HG03139 (cell line): ENCODE measurements around the gene KERA.
"Not testable (repeated sequence)": the region's sequence is repeated elsewhere in the genome, so short reads cannot be mapped to it uniquely, and the experiment has no call there.

ENCODE experiments used
- ATAC-seq: cut with Tn5 transposase; IDR thresholded peaks from one replicate; pipeline ENCODE4 v1.9.1; 2021; ENCODE audit not compliant: unreplicated experiment

KERA gene, protein sequence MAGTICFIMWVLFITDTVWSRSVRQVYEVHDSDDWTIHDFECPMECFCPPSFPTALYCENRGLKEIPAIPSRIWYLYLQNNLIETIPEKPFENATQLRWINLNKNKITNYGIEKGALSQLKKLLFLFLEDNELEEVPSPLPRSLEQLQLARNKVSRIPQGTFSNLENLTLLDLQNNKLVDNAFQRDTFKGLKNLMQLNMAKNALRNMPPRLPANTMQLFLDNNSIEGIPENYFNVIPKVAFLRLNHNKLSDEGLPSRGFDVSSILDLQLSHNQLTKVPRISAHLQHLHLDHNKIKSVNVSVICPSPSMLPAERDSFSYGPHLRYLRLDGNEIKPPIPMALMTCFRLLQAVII

DNA sequence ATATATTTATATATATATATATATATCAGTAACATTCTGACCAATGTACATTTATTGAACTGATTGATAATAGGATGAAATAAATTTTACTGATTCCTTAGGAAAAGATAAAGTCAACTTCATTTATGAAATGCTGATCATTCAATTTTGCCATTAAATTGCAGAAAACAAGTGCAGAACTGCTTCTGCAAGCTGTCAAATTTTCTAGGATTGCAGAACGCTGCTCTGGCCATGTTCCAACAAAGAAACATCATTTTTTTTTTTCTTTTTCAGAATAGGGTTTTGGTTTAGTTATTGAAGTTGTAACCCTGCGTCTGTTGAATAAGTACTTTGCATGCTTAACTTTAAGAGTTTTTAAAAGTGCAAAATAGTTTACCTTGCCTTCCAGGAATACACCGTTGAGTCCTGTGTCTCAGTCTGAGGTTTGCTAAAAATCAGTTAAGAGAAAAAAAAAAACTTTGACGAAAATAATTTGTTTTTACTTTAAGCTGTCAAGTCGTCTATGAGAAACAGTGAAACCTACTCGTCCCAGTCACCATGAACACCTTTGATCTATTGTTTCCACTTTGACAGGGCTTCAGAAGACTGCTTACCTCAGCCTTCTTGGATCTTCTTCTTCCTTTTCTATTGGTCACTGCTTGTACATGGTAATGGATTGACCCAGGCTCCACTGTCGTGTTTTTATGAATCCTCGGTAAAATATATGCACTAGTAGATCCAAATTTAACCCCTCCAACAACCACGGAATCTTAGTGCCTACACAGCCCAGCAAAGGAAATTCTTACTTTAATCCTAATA is at the start of gene KERA:
TSS of gene KERA (minus strand) at position 657 of the 798 bp plus-strand sequence. CDS start 1,743 bp downstream, outside the sequence.
- ATAC-seq, result no peak

DNA sequence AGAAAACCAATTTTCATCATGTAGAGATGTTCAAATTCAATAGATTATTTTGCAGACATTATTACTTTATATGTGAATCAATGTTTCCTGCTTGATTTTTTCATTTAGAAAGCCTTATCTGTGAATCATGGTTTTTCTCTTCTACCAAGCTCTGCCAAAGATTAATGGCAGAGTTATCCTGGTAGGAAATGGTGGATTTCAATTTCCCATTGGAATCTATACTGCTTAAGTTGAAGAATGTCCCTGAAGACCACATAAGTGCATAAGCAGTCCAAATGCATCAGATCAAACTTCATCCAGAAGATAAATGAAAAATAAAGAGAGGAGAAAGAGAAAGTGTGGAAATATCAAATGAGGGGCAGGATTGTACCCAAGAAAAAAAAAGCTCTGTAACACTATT is 48.5 kb upstream of the KERA start:
- ATAC-seq, result no peak

DNA sequence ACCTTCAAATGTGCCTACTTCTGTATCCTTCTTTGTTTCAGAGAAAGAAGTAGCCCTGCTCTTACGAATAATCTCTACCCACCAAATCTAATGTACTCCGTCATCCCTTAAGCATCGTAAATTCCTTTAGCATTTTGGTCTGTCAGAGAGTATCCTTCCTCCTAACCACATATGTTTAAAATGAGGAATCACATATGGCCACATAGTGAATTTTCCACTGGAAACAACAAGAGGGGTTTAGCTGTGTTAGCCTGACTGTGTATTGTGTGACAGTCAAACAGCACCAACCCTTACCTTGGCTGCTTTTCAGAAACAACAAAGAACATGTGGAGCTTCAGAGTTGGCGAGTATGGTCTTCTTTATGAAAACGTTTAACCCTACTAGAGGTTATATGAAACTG is 48.0 kb upstream of the KERA start:
- ATAC-seq, result no peak

DNA sequence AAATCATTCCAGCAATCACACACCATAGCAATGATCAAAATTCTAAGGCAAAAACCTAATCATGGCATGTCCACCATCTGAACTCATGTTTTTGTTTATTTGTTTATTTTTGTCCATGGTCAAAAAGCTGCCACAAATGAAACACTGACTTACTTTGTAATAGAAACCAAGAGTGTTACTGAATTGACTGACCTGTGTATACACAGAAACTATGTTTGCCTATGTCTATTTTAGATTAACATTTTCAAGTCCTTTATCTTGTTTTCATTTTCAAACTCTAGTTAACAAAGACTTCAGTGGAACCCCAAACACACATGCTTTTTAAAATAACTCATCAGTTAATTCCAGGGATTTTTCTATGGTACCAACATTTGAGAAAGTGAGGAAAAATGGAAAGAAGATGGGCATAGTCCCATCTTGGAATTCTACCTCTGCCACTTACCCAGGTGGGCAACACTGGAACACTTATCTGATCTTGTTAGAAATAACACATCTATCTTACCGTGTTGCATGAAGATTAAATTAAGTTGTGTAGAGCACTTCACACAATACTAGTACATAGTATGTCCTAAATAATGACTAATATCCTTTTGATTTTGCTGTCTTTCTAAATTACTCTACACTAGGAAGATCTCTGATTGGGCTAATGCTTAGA is 47.1 kb upstream of the KERA start:
- peak; percentile 39 for ATAC-seq

DNA sequence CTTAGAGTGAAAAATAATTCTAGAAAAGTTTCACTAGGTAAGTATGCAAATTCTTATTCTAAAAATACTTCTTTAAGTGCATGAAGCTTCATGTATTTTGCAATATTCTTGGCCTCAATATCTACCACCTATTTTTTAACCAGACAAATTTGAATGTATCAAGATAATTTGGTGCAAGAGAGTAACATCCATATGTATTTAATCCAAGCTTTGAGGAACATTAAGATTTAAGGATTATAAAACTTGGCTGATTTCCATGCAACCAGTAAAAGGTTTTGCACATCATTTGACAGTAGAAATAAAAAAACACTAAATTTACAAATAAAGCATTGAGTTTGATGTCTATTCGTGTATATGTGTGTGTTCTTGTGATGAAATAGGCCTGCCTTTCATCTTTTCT is 45.8 kb upstream of the KERA start:
- no peak for ATAC-seq

DNA sequence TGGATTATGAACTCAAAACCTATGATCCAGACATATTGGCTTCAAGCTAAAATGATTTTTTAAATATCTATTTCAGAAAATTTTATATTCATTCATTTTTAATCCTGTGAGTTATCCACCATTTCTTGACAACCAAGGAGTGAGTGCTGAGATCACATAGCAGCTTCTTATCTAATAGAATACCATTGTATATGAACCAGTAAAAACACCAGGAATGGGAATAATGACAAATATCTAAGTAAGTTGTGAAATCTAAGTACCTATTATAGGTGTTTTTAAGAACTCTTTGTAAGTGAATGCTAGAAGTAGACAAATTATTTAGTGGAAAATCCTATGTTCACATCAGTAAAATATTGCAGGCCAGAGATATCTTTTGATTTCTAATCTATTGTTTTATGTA is 45.3 kb upstream of the KERA start:
- ATAC-seq, result no peak

DNA sequence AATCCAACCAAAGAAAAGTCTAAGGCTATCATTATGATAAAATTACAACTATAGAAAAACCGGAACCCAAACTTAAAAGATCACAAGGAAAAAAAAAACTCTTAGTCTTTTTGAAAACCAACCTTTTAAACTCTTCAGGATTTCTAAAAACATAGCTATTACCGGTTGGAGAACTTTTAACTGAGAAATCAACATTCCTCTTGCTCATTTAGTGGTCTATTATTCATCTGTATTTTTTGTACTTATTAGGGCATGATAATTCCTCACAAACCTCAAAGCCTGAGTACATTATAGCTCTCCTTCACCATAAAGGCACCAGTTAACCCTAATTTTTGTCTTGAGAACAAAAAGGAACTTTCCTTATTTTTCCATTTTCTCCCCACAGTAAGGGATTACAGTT is 43.1 kb upstream of the KERA start:
- ATAC-seq, result no peak

DNA sequence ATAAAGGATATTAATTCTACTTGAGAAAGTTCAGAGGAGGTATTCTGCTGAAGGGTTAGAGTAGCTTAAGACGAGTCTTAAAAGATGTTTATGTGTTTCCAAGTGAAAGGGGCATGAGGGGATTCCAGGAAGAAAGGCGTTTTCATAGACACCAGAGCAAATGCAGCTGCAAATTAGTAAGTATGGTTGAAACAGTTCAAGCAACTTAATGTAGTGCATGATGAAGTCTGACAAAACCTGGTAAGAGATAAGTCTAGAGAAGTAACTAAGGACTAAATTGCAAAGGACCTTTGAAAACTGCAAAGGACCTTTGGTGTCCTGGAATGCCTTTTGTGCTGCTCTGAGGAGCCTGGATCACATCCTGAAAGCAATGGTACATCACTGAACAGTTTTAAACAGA is 42.0 kb upstream of the KERA start:
- no peak for ATAC-seq

DNA sequence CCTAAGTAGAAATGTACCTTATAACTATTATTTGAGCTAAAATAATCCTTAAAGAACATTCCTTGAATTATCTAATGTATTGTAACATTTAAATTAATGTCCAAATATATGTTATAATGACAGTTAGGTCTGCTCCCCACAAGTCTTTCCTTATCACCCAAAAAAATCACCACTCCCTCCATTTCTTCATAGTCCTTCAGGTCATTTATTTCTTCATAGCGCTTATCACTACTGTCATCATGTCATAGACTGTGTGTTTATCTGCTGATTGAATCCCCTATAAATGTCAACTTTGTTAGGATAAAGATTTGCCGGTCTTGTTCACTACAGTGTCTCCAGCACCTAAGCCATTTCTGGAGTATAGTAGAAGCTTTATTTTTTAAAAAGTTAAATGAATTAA is 41.5 kb upstream of the KERA start:
- no peak for ATAC-seq

DNA sequence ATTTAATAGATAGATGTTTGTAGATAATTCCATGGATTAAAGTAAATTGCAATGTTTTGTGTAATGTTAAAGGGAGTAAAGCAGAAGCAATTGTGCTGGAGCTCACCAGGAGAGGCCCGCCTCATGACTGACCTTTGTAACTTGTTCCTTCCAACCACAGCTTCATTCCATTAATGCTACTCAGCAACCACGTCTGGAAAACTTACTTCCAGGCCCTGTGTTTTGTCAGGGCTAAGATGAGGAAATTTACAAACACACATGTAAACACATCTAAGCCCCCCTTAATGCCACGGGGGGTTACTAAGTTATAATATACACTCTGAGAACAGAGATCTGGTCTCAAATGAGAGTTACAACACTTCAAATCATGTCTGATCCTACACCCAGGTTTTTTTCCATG is 41.1 kb upstream of the KERA start:
- no peak for ATAC-seq

DNA sequence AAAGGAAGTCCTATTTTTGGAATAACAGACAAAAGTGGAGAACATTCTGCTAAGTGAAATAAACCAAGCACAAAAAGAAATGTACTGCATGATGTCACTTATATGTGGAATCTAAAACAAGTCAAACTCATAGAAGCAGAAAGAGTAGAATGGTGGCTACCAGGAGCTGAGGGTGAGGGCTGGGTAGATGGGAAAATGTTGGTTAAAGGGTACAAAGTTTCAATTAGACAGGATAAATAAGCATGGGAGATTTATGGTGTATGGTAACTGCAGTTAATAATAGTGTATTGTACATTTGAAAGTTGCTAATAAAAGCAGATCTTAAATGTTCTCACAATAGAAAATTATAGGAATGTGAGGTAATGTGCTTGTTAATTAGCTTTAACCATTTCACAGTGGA is 40.6 kb upstream of the KERA start:
- no peak for ATAC-seq

DNA sequence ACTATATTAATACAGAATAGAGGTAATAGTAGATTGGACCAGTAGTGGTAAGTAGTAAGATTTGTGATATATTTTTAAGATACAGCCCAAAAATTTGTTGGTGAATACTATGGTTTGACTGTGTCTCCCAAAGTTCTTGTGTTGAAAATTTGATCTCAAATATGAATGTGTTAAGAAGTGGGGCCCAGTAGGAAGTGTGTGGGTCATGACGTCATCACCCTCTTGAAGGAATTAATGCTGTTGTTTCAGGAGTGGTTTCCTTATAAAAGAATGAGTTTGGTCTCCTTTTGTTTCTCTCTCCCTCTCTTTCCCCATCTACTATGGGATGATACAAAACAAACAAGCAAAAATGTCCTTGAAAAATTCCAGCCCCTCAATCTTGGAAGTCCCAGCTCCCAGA is 37.1 kb upstream of the KERA start:
- no peak for ATAC-seq

DNA sequence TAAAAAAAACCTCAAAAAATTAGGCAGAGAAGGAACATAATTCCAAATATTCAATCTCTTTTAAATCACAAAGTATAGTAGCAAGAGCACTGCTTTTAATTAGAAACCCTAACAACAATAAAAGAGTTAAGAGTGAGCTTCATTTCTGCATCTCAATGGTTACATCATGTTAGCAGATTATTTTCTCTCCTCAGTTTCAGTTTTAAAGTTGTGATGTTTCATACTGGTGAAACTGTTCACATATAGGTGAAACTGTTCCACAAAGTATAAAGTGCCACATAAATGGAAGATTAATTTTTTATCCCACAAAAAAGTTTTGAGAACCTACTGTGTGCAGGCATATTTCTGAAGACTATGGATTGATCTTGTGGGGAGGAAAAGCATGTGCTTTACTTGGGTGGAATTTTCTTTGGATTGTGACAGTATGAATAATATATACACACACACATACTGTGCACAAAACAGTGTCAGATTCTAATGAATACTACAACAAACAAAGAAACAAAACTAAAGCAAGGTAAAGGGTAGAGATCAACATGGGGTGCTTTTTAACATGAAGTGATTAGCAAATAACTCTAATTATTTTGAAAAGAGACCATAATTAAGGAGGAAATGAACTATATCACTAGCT is 36.3 kb upstream of the KERA start:
- ATAC-seq, result no peak

DNA sequence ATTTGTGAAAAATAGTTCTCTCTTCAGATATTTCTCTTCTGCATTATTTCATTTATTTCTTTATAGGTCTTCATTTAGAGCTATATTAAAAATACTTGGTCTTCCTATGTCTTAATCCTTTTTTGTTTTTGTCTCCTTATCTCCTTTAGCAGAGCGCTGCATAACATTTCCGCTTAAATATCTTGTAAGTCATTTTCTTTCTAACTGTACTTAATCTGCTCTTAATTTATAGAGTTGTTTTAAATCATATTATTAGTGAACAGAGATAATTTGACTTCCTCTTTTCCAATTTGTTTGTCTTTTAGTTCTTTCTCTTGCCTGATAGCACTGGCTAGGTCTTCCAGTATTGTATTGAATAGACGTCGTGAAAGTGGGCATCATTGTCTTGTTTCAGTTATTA is 35.5 kb upstream of the KERA start:
- no peak for ATAC-seq

DNA sequence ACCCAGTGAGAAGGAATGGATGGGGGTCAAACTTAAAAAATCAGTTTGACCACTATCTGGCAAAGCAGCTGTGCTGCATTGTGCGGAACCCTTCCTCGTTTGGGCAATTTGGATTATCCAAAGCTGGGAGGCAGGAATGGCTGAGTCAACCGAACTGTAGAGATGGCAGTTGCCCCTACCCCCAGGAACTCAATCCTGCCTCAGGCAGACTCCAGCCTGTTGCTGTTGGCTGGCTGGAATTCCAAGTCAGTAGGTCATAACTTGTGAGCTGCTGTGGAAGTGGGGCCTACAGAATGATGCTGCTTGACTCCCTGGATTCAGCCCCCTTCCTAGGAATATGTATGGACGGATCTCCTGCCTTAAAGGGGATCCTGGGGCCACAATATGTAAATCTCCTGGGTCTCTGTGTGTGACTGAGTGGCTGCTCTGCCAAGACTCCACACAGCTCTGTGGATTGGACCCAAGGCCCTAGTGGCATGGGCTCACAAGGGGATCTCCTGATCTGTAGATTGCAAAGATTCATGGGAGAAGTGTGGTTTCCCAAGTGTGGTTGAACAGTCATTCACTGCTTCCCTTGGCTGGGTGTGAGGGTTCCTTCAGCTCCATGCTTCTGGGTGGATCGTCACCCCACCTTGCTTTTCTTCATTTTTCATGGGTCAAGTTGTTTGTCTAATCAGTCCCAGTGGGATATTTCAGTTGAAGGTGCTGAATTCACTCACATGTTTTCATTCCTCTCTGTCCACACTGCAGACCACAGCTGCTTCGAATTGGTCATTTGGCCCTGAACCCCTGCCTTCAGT is 34.3 kb upstream of the KERA start:
- ATAC-seq, result no peak

DNA sequence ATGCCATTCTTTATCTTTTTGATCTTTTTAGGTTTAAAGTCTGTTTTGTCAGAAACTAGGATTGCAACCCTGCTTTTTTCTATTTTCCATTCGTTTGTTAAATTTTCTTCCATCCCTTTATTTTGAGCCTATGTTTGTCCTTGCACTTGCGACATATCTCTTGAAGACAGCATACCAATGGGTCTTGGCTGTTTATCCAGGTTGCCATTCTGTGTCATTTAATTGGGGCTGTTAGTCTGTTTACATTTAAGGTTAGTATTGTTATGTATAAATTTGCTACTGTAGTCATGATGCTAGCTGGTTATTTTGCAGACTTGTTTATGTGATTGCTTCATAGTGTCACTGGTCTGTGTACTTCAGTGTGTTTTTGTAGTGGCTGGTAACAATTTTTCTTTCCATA is 32.1 kb upstream of the KERA start:
- ATAC-seq, result not testable (repeated sequence)

DNA sequence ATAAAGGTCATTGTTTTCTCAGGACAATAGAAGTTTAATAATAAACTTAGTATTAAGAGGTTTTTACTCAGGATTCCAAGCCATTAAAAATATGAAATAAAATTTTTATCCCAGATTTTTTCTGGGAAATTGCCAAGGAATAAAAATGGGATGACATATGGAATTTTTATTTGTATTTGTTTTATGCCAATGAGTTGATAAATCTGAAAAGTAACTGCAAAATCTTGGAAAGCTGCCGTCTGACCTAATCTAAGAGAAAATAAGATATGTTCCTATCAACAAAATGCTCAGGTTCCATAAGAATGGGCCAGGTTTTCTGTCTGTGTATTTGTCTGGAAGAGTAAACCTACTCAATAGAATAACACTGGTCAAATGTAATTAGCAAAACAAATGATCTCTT is 22.2 kb upstream of the KERA start:
- no peak for ATAC-seq

DNA sequence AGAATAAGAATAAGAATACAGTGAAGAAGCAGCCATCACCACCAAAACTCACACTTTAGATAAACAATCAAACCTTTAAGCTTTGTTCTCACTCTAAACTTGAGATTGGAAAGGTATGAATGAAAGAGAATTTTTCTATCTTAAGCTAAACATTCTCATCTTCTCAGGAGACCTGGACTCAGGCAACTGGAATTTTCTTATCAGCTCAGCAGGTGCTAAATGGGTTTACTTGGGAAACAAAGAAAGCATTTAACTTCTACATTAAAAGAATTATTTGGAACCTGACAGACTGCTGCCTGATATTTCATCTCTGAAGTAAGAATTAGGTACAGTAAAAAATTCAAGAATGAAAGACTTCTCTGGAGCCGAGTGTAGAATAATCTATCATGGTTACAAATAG is 20.7 kb upstream of the KERA start:
- no peak for ATAC-seq

DNA sequence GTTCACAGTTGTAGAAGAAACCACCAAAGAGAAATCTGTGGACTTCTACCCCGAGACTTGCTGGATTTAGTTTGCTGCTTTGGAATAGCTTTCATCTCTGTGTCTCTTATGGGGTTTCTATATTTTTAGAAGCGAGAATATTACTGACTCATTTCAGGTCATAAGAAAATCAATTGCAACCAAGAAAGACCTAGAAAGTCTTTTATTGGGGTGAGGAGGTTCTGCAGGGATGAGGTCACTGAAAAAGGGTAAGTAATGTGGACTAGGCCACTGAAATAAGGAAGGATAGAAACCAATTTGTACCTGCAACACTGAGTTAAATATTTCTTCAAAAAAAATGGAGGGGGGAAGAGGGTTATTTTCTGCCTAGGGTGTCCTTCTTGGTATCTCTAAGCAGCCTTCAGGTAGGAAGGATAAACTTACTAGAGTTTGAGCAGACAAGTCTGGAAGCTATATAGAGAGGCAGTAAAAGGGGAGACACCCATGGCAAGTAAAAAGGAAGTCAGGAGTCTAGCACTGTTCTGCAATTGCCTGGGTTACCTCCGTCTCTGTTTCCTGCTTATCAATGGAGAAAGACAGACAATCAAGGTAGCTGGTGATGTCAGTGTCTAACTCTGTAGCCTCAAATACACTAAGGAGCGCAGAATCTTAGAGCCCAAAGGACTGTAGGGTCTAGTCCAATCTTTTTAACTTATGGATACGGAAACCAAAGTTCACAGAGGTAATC is 19.6 kb upstream of the KERA start:
- no peak for ATAC-seq

DNA sequence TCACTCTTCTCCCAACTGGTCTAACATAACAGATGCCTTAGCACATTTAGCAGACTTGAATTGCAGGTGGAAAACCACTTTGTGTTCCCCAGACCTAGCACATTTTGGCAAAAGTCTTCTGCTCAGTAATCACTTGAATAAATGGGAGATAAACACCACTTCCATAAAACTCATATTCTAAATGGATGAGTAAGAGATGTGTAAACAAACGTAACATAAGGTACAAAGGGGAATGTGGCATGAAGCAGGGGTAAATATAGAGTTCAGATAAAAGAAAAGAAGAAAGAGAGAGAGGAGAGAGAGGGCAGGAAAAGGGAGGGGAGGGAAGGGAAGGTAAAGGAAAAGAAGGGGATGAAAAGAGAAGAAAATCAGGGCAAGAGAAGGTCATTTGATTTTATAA is 17.0 kb upstream of the KERA start:
- ATAC-seq, result no peak
